A549 (cell line): ENCODE results near the gene CUX1.

Experiments used
- CBX8 ChIP-seq: fragments of 200-600 bp; sonication (generic); IDR thresholded peaks from 2 replicates; pipeline ENCODE4 v1.6.1; 2016
- POLR2AphosphoS2 ChIP-seq: conservative IDR thresholded peaks from 2 replicates; pipeline ENCODE4 v1.6.1; 2012; ENCODE audit warnings: low read length, improper control_type of control experiment, inconsistent platforms
- RAD21 ChIP-seq, 2 experiments: fragments of >200 bp in 1 of 2; sonication (Bioruptor Twin) in 1 of 2; formaldehyde crosslinking in 1 of 2; IDR thresholded peaks in 1 of 2; conservative IDR thresholded peaks in 1 of 2; 2 replicates in 1 of 2; 3 replicates in 1 of 2; pipeline ENCODE4 v1.6.1; 2012 to 2018; ENCODE audit warnings: inconsistent platforms in 1 of 2
- ZC3H11A ChIP-seq: fragments of 450-650 bp; IDR thresholded peaks from 2 replicates; pipeline ENCODE4 v1.6.1; 2014; ENCODE audit warnings: antibody characterized with exemption, mild to moderate bottlenecking
- TF ChIP-seq, protein P1 (sequence below): fragments of >200 bp; sonication (Bioruptor Twin); formaldehyde crosslinking; IDR thresholded peaks from 3 replicates; pipeline ENCODE4 v1.5.1; 2016
- TF ChIP-seq, protein P2 (sequence below): fragments of 150-350 bp; IDR thresholded peaks from 2 replicates; pipeline ENCODE4 v1.6.1; 2014; ENCODE audit warnings: low read depth, mild to moderate bottlenecking, low read length
- TF ChIP-seq, protein P3 (sequence below): fragments of 250-450 bp; sonication (Bioruptor Pico); IDR thresholded peaks from 2 replicates; pipeline ENCODE4 v1.5.0; 2021; ENCODE audit warnings: mild to moderate bottlenecking, moderate library complexity, borderline replicate concordance

DNA sequence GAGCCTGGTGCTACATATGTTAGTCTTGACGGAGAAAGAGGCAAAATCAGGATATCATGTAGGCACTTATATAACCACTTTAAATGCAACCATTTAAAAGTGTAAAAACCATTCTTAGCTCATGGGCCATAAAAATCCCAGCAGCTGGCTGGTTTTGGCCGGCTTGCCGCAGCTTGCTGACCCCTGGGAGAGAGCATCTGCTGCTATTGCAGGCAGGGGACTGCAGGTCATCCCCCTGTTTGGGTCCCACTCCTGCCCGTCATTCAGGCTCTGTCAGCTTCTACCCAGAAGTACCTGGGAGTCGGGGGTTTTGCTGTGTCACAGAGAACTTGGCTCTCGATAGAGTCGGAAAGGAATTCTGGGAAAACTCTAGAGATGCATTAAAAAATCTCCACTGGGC lies 187.4 kb downstream of the CUX1 start:
- TF ChIP-seq ZC3H11A (no peak), CBX8 (no peak), RAD21 (conservative IDR thresholded peaks at IDR 0.05 in 1 of 2, IDR thresholded peaks at IDR 0.05 in 1 of 2) (no peak), POLR2AphosphoS2 (no peak)
- TF ChIP-seq, protein P1, sequence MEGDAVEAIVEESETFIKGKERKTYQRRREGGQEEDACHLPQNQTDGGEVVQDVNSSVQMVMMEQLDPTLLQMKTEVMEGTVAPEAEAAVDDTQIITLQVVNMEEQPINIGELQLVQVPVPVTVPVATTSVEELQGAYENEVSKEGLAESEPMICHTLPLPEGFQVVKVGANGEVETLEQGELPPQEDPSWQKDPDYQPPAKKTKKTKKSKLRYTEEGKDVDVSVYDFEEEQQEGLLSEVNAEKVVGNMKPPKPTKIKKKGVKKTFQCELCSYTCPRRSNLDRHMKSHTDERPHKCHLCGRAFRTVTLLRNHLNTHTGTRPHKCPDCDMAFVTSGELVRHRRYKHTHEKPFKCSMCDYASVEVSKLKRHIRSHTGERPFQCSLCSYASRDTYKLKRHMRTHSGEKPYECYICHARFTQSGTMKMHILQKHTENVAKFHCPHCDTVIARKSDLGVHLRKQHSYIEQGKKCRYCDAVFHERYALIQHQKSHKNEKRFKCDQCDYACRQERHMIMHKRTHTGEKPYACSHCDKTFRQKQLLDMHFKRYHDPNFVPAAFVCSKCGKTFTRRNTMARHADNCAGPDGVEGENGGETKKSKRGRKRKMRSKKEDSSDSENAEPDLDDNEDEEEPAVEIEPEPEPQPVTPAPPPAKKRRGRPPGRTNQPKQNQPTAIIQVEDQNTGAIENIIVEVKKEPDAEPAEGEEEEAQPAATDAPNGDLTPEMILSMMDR: no peak
- TF ChIP-seq, protein P2, sequence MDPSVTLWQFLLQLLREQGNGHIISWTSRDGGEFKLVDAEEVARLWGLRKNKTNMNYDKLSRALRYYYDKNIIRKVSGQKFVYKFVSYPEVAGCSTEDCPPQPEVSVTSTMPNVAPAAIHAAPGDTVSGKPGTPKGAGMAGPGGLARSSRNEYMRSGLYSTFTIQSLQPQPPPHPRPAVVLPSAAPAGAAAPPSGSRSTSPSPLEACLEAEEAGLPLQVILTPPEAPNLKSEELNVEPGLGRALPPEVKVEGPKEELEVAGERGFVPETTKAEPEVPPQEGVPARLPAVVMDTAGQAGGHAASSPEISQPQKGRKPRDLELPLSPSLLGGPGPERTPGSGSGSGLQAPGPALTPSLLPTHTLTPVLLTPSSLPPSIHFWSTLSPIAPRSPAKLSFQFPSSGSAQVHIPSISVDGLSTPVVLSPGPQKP: no peak
- TF ChIP-seq, protein P3, sequence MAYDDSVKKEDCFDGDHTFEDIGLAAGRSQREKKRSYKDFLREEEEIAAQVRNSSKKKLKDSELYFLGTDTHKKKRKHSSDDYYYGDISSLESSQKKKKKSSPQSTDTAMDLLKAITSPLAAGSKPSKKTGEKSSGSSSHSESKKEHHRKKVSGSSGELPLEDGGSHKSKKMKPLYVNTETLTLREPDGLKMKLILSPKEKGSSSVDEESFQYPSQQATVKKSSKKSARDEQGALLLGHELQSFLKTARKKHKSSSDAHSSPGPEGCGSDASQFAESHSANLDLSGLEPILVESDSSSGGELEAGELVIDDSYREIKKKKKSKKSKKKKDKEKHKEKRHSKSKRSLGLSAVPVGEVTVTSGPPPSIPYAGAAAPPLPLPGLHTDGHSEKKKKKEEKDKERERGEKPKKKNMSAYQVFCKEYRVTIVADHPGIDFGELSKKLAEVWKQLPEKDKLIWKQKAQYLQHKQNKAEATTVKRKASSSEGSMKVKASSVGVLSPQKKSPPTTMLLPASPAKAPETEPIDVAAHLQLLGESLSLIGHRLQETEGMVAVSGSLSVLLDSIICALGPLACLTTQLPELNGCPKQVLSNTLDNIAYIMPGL (CRISPR knock-in tag): no peak
